GM12878 (cell line): ENCODE measurements around the gene SPR.

Experiments used
- ASH2L ChIP-seq: fragments of 300-600, 200-600 bp; sonication (generic); IDR thresholded peaks from 2 replicates; pipeline ENCODE4 v1.6.1; 2017; ENCODE audit warnings: low read depth, mild to moderate bottlenecking, borderline replicate concordance
- CBX5 ChIP-seq: sonication (generic); IDR thresholded peaks from 2 replicates; pipeline ENCODE4 v1.6.1; 2016; ENCODE audit warnings: low read depth, moderate library complexity, mild to moderate bottlenecking, inconsistent platforms
- CTCF ChIP-seq, 3 experiments: IDR thresholded peaks in 2 of 3; conservative IDR thresholded peaks in 1 of 3; 2 replicates each; pipeline ENCODE4 v1.5.1; 2011; ENCODE audit warnings: low read depth in 3 of 3, low read length in 3 of 3, mild to moderate bottlenecking in 3 of 3, control low read depth in 2 of 3, moderate library complexity in 2 of 3, inconsistent platforms in 1 of 3, mixed read lengths in 1 of 3; ENCODE audit not compliant: control insufficient read depth in 2 of 3, insufficient read depth in 1 of 3; ENCODE audit errors: extremely low read depth in 1 of 3
- DPF2 ChIP-seq: fragments of 450-650 bp; IDR thresholded peaks from 2 replicates; pipeline ENCODE4 v1.6.1; 2017; ENCODE audit warnings: mild to moderate bottlenecking
- MYC ChIP-seq: IDR thresholded peaks from 2 replicates; pipeline ENCODE4 v1.6.1; 2011; ENCODE audit warnings: mild to moderate bottlenecking, low read length, moderate library complexity, inconsistent platforms; ENCODE audit not compliant: insufficient read depth, insufficient replicate concordance, insufficient read length, severe bottlenecking
- PKNOX1 ChIP-seq: fragments of 450-650 bp; IDR thresholded peaks from 2 replicates; pipeline ENCODE4 v1.6.1; 2016; ENCODE audit warnings: mild to moderate bottlenecking
- SMC3 ChIP-seq: IDR thresholded peaks from 2 replicates; pipeline ENCODE4 v1.6.1; 2011; ENCODE audit warnings: low read length, improper control_type of control experiment, borderline replicate concordance
- USF1 ChIP-seq: IDR thresholded peaks from 2 replicates; pipeline ENCODE4 v1.6.1; 2011; ENCODE audit warnings: borderline replicate concordance, low read depth, mild to moderate bottlenecking, moderate library complexity, mixed read lengths, low read length; ENCODE audit not compliant: insufficient read depth; ENCODE audit errors: extremely low read length
- ZBED1 ChIP-seq: IDR thresholded peaks from 2 replicates; pipeline ENCODE4 v1.6.1; 2016; ENCODE audit warnings: borderline replicate concordance
- ZNF687 ChIP-seq: fragments of 450-650 bp; IDR thresholded peaks from 2 replicates; pipeline ENCODE4 v1.6.1; 2017; ENCODE audit warnings: mild to moderate bottlenecking, moderate library complexity
- ZZZ3 ChIP-seq: IDR thresholded peaks from 2 replicates; pipeline ENCODE4 v1.6.1; 2011; ENCODE audit warnings: low read depth; ENCODE audit not compliant: control insufficient read depth, insufficient read length

- TF ChIP-seq CBX5 (no peak), USF1 (no peak), MYC (no peak), PKNOX1 (no peak), ASH2L (no peak), DPF2 (no peak), SMC3 (no peak), ZBED1 (no peak), CTCF (IDR thresholded peaks at IDR 0.05 in 2 of 3, conservative IDR thresholded peaks at IDR 0.05 in 1 of 3; ENCODE audit: control insufficient read depth in 2 of 3, extremely low read depth in 1 of 3, insufficient read depth in 1 of 3, low read depth in 3 of 3, low read length in 3 of 3) (no peak), ZZZ3 (no peak), ZNF687 (no peak)
These were observed 24.2 kb upstream of the SPR start for GRCh38 chr2:72863046-72863445.
